Activated CD4-positive, alpha-beta T cell treated with anti-CD3 and anti-CD28 coated beads, Interleukin-2, amount 50 U/mL, for 16 hours (primary cell): Measurements from ENCODE around the gene CGB3.

Experiments
- DNase-seq: peaks from one replicate; pipeline ENCODE4 v3.0.0-alpha.2; 2020

CGB3 gene

DNA sequence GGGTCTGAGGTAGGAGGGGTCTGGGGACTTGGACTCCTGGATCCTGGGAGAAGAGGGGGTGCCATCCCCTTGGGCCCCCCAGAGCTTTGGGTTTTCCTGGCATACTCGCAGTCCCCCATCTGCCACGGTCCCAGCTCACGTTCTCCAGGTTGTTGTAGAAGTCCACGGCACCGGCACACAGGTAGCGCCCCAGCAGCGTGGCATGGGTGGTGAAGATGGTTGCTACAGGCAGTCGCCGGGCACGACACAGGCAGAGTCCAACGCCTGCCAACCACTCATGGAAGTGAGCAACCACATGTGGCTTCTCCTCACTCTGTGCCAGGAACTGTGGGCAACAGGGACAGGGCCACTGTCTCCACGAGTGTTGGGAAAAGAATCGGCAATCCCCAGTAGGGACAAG is 38.4 kb downstream of the CGB3 start:
- DNase-seq: no peak

DNA sequence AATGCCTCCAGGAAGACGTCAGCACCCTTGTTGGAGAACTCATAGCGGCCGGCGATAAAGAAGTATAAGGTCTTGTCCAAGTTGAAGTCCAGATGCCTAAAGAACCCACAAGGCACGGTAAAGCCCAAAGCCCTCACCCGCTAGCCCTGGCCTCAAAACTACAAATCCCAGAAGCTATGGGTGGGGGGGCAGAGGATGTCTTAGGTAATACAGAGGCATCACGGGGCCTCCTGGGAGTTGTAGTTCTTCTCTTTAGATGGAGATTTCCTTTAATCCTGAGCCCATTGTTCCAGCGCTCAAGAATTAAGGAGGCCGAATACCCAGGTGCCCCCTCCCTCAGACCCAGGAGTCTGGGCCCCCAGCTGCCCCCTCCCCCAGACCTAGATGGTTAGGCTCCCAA is 41.9 kb downstream of the CGB3 start:
- no peak for DNase-seq

DNA sequence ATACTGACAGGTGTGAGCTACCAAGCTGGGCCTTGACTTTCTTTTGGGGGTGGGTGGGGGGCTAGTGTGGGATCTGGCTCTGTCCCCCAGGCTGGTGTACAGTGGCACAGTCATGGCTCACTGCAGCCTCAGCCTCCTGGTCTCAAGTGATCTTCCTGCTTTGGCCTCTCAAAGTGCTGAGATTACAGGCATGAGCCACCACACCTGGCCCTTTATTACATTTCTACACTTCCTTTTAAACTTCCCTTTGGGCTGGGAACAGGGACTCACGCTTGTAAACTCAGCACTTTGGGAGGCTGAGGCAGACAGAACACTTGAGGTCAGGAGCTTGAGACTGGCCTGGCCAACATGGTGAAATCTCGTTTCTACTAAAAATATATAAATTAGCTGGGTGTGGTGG is 47.1 kb downstream of the CGB3 start:
- DNase-seq: no peak

DNA sequence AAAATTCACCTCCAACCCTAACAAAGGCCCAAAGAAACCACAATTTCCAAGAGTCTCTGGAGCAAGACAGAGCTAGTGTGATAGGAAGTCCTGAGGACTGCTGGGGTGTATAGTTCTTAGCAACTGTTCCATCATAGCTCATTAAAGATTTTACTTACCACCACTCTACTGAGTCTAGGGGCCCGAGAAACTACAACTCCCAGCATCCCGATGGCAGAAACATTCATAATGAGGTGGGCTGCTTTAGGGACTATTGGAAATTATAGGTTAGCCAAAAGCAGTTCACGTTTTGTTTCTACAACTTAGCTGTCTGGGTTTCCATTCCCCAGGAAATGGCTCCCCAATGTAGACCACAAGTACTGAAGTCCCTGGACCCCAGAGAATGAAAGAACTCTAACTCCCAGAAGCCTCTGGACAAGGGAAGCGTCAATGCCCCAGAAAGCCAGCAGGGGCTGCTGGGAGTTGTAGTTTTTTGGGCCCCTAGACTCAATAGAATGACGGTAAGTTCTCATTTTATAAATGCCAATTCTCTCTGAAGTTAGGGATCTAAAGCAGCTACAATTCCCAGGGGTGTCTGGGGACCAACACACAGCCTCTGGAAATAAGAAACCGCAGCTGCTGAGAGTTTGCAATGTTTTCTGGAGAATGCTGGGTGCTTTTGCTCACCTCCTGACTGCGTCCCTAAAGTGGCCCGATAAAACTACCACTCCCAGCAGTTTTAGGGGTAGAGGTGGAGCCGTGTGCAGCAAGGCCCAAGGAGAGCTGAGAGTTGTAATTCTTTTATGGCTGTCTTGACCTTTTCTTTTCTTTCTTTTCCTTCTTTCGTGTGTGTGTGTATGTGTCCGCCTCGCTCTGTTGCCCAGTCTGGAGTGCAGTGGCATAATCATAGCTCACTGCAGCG is 47.9 kb downstream of the CGB3 start:
- peak; percentile 57 for DNase-seq
